NB4 (cell line): ENCODE data around the gene TMEM238L.

Source experiments
- DNase-seq: peaks from one replicate; pipeline ENCODE4 v3.0.0; 2010; ENCODE audit warnings: low read depth
- H3K4me3 ChIP-seq: one replicate; pipeline ENCODE4 v1.5.1; 2011; ENCODE audit warnings: mild to moderate bottlenecking, low read depth, low read length, moderate library complexity
- MYC ChIP-seq: IDR thresholded peaks from 2 replicates; pipeline ENCODE4 v1.6.1; 2011; ENCODE audit warnings: low read depth, low read length
- POLR2A ChIP-seq: IDR thresholded peaks from 2 replicates; pipeline ENCODE4 v1.6.1; 2011; ENCODE audit warnings: mild to moderate bottlenecking; ENCODE audit not compliant: insufficient read length; ENCODE audit errors: extremely low read depth
- TF ChIP-seq, protein P1 (sequence below): IDR thresholded peaks from 2 replicates; pipeline ENCODE4 v1.6.1; 2011; ENCODE audit warnings: low read depth, low read length
- TF ChIP-seq, protein P2 (sequence below): IDR thresholded peaks from one replicate; pipeline ENCODE4 v1.5.1; 2012; ENCODE audit warnings: low read depth, low read length

TMEM238L gene

DNA sequence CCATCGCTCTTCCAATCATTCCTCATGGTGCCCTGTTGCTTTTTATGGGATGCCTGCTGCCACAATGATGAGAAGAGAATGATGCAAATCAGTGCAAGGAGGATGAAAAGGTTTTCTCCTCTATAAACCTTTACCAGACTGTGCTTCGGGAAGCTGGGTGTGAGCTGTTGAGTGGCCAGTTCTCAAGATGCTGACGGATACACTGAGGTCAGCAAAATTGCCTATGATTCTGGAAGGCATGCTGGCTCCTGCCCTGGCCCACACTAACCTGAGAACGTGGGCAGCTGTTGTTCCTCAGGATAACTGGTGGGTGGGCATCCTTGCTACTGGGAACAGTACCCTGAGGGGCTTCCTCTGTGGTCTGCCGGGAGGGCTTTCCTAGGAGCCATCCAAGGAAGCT is 34.8 kb upstream of the TMEM238L start:
- TF ChIP-seq, protein P1, sequence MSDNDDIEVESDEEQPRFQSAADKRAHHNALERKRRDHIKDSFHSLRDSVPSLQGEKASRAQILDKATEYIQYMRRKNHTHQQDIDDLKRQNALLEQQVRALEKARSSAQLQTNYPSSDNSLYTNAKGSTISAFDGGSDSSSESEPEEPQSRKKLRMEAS: no peak
- TF ChIP-seq POLR2A (no peak), MYC (no peak)
- TF ChIP-seq, protein P2, sequence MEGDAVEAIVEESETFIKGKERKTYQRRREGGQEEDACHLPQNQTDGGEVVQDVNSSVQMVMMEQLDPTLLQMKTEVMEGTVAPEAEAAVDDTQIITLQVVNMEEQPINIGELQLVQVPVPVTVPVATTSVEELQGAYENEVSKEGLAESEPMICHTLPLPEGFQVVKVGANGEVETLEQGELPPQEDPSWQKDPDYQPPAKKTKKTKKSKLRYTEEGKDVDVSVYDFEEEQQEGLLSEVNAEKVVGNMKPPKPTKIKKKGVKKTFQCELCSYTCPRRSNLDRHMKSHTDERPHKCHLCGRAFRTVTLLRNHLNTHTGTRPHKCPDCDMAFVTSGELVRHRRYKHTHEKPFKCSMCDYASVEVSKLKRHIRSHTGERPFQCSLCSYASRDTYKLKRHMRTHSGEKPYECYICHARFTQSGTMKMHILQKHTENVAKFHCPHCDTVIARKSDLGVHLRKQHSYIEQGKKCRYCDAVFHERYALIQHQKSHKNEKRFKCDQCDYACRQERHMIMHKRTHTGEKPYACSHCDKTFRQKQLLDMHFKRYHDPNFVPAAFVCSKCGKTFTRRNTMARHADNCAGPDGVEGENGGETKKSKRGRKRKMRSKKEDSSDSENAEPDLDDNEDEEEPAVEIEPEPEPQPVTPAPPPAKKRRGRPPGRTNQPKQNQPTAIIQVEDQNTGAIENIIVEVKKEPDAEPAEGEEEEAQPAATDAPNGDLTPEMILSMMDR: no peak
- DNase-seq: no peak
- H3K4me3 ChIP-seq: no peak overlapping the region

DNA sequence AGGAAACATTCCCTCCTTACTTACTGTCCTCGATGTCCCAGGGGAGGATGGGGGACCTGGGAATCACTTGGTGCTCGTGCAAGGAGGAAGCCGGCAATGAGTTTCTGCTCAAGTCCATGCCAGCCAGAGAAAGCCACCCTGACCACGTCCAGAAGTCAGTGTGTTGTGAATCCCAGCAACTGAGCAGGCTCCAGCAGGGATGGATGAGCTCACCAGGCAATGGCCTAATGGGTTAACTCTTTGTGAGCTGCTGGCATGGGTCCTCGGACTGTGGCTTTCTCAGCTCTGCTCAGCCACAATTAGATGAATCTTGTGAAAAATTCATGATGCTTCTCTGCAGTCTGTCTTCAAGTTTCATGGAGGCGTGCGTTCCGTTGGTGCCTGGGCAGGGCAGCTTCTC is 34.0 kb upstream of the TMEM238L start, which contains the start of gene PIRT:
Gene PIRT (minus strand): TSS at position 167 of the 400 bp plus-strand sequence. CDS start 12,442 bp downstream, outside the sequence.
- no peak within 1 kb of the TSS for H3K4me3 ChIP-seq
- TF ChIP-seq POLR2A: no peak
- TF ChIP-seq, protein P2: no peak
- TF ChIP-seq MYC: no peak
- TF ChIP-seq, protein P1: no peak
- no peak for DNase-seq

DNA sequence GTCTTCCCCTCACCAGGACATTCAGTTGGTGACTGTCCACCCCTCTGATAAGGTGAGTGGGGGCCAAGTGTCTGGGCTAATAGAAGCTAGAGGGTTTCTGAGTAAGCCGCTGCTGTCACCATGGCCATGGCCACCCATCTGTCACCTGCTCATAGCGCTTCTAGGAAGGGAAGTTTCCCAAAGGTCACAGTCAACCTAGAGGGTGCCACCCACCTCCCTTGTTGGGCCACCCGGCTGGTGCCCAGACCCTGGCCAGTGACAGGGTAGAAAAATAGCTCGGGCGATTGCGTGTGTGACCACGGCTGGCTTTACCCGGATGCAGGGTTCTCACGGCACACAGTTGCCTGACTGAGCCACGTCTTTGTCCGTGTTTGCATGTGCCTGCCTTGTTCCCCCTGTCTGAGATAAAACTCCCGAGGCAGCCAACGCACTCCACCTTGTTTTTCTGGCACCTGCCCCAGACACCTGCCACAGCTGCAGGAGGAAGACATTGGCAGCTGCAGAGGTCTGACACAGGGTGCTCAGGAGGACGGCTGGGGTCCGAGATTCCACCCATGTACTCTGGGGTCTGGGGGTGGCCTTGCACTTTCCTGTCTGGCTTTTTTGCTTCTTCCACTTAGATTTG is 33.2 kb upstream of the TMEM238L start:
- H3K4me3 ChIP-seq: no peak overlapping the region
- TF ChIP-seq, protein P1: no peak
- TF ChIP-seq POLR2A: no peak
- TF ChIP-seq, protein P2: no peak
- TF ChIP-seq MYC: no peak
- no peak for DNase-seq

DNA sequence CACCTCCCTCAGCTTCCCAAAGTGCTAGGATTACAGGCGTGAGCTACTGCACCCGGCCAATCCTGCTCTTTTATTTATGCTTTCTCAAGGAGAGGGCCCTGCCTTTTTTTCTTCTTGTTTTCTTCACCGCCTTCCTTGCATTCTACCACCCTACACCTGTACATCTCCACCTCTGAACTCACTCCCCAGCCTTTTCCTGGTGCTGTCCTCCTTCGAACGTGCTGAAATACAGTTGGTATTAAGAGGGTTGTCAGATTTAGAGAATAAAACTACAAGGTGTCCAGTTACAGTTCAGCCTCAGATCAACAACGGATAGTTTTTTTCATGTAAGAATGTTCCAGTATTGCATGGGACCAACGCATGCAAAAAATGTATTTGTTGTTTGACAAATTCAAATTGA is 32.2 kb upstream of the TMEM238L start:
- TF ChIP-seq, protein P1: no peak
- TF ChIP-seq, protein P2: no peak
- TF ChIP-seq POLR2A: no peak
- no peak for TF ChIP-seq MYC
- DNase-seq: no peak
- H3K4me3 ChIP-seq: no peak overlapping the region

DNA sequence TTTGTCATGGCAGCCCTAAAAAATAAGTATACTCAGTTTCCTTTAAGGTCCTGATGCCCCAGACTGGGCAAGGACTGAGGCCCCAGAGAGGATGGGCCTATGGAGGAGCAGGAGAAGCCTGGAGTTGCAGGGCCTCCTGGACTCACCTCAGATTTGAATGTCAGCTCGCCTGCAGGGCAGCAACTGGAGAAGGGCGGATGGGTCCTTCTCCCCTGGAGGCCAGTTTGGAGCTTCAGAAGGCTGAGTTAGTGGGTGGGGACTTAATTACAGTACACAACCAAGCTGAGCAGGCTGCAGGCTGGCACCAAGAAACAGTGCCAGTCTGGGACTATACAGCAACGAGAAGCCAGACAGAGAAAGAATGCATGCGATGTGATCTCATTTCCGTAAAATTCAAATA is 27.8 kb upstream of the TMEM238L start:
- TF ChIP-seq MYC (no peak), POLR2A (no peak)
- TF ChIP-seq, protein P1: no peak
- TF ChIP-seq, protein P2: no peak
- no peak overlapping the region for H3K4me3 ChIP-seq
- no peak for DNase-seq
